Kidney (tissue), 14 donors: Measurements from ENCODE around the gene GLI1. TPM values are rescaled to one million over a fixed set of nuclear protein-coding genes. Genes with fewer than 3 reads are reported as not detected.

Experiments used
- DNase-seq, 5 donors: peaks; one replicate each; pipeline ENCODE4 v3.0.0-alpha.2; 2013 to 2020
- FAIRE-seq: peaks from 2 replicates; lab custom pipeline; 2012; peaks lifted over from hg19 to GRCh38; lab: Jason Lieb, UNC
- H3K27ac ChIP-seq, 2 donors: one replicate each; pipeline ENCODE4 v1.7.0; 2013; ENCODE audit warnings: low read depth in 2 of 2, low read length in 2 of 2, inconsistent platforms in 1 of 2
- H3K27me3 ChIP-seq: one replicate; pipeline ENCODE4 v1.7.1; 2013; ENCODE audit warnings: low read length, inconsistent platforms; ENCODE audit not compliant: control insufficient read depth, insufficient read depth
- H3K36me3 ChIP-seq, 3 donors: one replicate each; pipeline versions ENCODE4 v1.7.0 to v1.7.1; 2013; ENCODE audit warnings: low read length in 3 of 3, control low read depth in 1 of 3, inconsistent platforms in 1 of 3; ENCODE audit not compliant: insufficient read depth in 3 of 3, control insufficient read depth in 2 of 3
- H3K4me1 ChIP-seq, 3 donors: one replicate each; pipeline versions ENCODE4 v1.7.0 to v1.7.1; 2013; ENCODE audit warnings: low read length in 3 of 3, inconsistent platforms in 1 of 3, low read depth in 1 of 3; ENCODE audit not compliant: control insufficient read depth in 2 of 3, insufficient read depth in 2 of 3
- H3K4me3 ChIP-seq, 3 donors: one replicate each; pipeline versions ENCODE4 v1.7.0 to v1.8.1; 2013; ENCODE audit warnings: low read length in 3 of 3, control low read depth in 1 of 3, inconsistent platforms in 1 of 3
- H3K9ac ChIP-seq, 3 donors: one replicate each; pipeline versions ENCODE4 v1.7.0 to v1.7.1; 2013; ENCODE audit warnings: low read length in 3 of 3, control low read depth in 1 of 3, inconsistent platforms in 1 of 3
- H3K9me3 ChIP-seq, 3 donors: one replicate each; pipeline versions ENCODE4 v1.7.0 to v1.7.1; 2013; ENCODE audit warnings: low read length in 3 of 3, control low read depth in 1 of 3, inconsistent platforms in 1 of 3; ENCODE audit not compliant: control insufficient read depth in 2 of 3, insufficient read depth in 1 of 3
- CTCF ChIP-seq: IDR thresholded peaks from 3 replicates; pipeline ENCODE4 v1.5.1; 2012; ENCODE audit warnings: mild to moderate bottlenecking, moderate library complexity, borderline replicate concordance; ENCODE audit not compliant: insufficient read depth; ENCODE audit errors: extremely low read depth
- intact Hi-C: fragments of 100-400 bp; cut with DNase I; formaldehyde crosslinking; loops from one replicate; pipeline ENCODE4 v1.11.1; 2022
- polyA plus RNA-seq: library from polyadenylated mRNA; stranded (reverse); fragments of 350-450 nt; fragmentation: Illumina TruSeq; extraction: RNeasy Lipid Tissue Mini Kit (QIAGEN cat#74804); gene quantifications from one replicate; pipeline ENCODE4 v1.2.3, GENCODE V29; 2014; ENCODE audit warnings: low read depth, low replicate concordance; ENCODE audit not compliant: insufficient read depth
- total RNA-seq: library from RNA; stranded (reverse); fragmentation: NEBNext Ultra II Directional; extraction: Animal tissue kit (Norgen Biotek cat#: 25700); gene quantifications from one replicate; pipeline ENCODE4 v1.2.1, GENCODE V29; 2021
- donor health status: control.
- donor health status: control.
- donor health status: control.
- donor health status: control.
- donor health status: control.
- donor health status: DM: yes; HTN: yes; CAD: no.
- donor health status: Normal renal cell carcinoma (clear cell type).

The GLI1 gene
- total and polyA plus RNA-seq, 2 donors from 2014 or later = 1.4 to 2.8 TPM

GRCh38 chr12:57452181-57452936 lies 7.2 kb upstream of the GLI1 start:
- DNase-seq = no peak
- no peak overlapping the region for H3K27ac ChIP-seq
- no peak overlapping the region for H3K9ac ChIP-seq
- H3K36me3 ChIP-seq = no peaks in the 10 kb centered on the region
- H3K4me3 ChIP-seq = no peak overlapping the region
- H3K4me1 ChIP-seq = peaks cover 0 to 5% (median 3%) of the 10 kb centered on the region in 3 donors
- no peak for TF ChIP-seq CTCF
- H3K9me3 ChIP-seq = no peaks in the 10 kb centered on the region
- FAIRE-seq = no peak
- H3K27me3 ChIP-seq = no peaks in the 10 kb centered on the region
- intact Hi-C loops = loop anchor here (10.0 kb wide), 1 partner anchor 188 kb away; no protein-coding TSS in a partner anchor

- FAIRE-seq = no peak
- intact Hi-C loops = loop anchor here (10.0 kb wide), 1 partner anchor 188 kb away; no protein-coding TSS in a partner anchor
- H3K27ac ChIP-seq = no peak overlapping the region
Observed at GRCh38 chr12:57452937-57453509, 6.6 kb upstream of the GLI1 start.

GRCh38 chr12:57454213-57454565 lies 5.4 kb upstream of the GLI1 start:
- no peaks in the 10 kb centered on the region for H3K9me3 ChIP-seq
- H3K4me1 ChIP-seq = peaks cover 0 to 9% (median 5%) of the 10 kb centered on the region in 3 donors
- no peak overlapping the region for H3K27ac ChIP-seq
- DNase-seq = no peak
- no peak overlapping the region for H3K4me3 ChIP-seq
- no peak for FAIRE-seq
- no peaks in the 10 kb centered on the region for H3K36me3 ChIP-seq
- intact Hi-C loops = loop anchor here (10.0 kb wide), 1 partner anchor 189 kb away; no protein-coding TSS in a partner anchor
- no peaks in the 10 kb centered on the region for H3K27me3 ChIP-seq
- TF ChIP-seq CTCF = no peak
- no peak overlapping the region for H3K9ac ChIP-seq

More at GRCh38 chr12:57452937-57453509, 6.6 kb upstream of the GLI1 start:
- peak; percentile 93 for TF ChIP-seq CTCF
- H3K36me3 ChIP-seq = no peaks in the 10 kb centered on the region
- no peaks in the 10 kb centered on the region for H3K27me3 ChIP-seq
- peak; percentile 81 to 88 (median 86) for DNase-seq
- no peaks in the 10 kb centered on the region for H3K9me3 ChIP-seq
- peaks cover 0 to 5% (median 3%) of the 10 kb centered on the region in 3 donors for H3K4me1 ChIP-seq
- no peak overlapping the region for H3K4me3 ChIP-seq
- no peak overlapping the region for H3K9ac ChIP-seq
